ENCODE results near the gene PLAAT5.

PLAAT5 gene

DNA sequence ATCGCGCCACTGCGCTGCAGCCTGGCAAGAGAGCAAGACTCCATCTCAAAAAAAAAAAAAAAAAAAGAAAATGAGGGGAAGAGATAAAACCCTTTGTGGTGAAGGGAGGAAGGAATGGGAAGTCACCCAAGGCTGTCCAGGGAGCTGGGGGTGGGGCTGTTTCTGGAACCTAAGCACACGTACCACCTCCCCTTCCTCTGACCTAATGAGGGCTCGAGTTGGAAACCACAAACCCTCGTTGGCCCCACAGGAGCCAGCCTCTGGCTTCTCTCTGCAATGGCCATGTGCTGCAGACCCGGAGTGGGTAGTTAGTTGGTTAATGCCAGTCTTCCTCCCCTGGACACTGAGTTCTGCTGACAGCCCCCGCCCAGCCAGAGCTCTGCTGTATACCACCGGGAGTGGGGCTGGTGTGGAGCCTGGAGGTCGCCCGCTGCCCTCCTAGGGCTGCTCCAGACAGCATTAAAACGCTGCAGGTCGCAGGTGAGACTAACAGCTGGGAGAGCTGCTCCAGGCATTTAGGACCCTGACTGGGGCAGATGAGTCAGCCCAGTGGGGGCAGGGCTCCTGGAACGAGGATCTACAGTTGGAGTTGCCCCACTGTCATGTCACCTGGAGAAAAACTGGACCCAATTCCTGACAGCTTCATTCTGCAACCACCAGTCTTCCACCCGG lies 15.0 kb upstream of the PLAAT5 start, which contains the start of gene LGALS12:
Gene LGALS12 (plus strand): TSS at position 228 of the 672 bp plus-strand sequence. CDS start 375 bp downstream, at position 603.
- CTCF ChIA-PET = interaction anchor here (1.9 kb wide), 1 partner anchor 27 kb away, joined by 5 read pairs; no protein-coding TSS in a partner anchor
- no peak for DNase-seq (ENCODE audit: extremely low spot score)
- POLR2A ChIA-PET = no interaction called here
- TF ChIP-seq BHLHE40 (IDR thresholded peaks at IDR 0.05; ENCODE audit: borderline replicate concordance) (no peak), ELF4 (IDR thresholded peaks at IDR 0.05) (no peak), SUZ12 (IDR thresholded peaks at IDR 0.05) (no peak), ZNF384 (IDR thresholded peaks at IDR 0.05) (no peak), SP1 (IDR thresholded peaks at IDR 0.05) (no peak), TARDBP (IDR thresholded peaks at IDR 0.05) (no peak), HDGF (IDR thresholded peaks at IDR 0.05; ENCODE audit: borderline replicate concordance) (no peak), ARNT (IDR thresholded peaks at IDR 0.05) (no peak), FOXA1 (IDR thresholded peaks at IDR 0.05) (no peak), FOXM1 (IDR thresholded peaks at IDR 0.05; ENCODE audit: borderline replicate concordance) (no peak), NFRKB (IDR thresholded peaks at IDR 0.05) (no peak), CTBP1 (IDR thresholded peaks at IDR 0.05; ENCODE audit: borderline replicate concordance) (no peak), LEF1 (IDR thresholded peaks at IDR 0.05; ENCODE audit: borderline replicate concordance) (no peak), FOXK2 (IDR thresholded peaks at IDR 0.05) (no peak), L3MBTL2 (conservative IDR thresholded peaks at IDR 0.05) (no peak)
- TF ChIP-seq, protein P1, sequence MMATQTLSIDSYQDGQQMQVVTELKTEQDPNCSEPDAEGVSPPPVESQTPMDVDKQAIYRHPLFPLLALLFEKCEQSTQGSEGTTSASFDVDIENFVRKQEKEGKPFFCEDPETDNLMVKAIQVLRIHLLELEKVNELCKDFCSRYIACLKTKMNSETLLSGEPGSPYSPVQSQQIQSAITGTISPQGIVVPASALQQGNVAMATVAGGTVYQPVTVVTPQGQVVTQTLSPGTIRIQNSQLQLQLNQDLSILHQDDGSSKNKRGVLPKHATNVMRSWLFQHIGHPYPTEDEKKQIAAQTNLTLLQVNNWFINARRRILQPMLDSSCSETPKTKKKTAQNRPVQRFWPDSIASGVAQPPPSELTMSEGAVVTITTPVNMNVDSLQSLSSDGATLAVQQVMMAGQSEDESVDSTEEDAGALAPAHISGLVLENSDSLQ (IDR thresholded peaks at IDR 0.05) = no peak

DNA sequence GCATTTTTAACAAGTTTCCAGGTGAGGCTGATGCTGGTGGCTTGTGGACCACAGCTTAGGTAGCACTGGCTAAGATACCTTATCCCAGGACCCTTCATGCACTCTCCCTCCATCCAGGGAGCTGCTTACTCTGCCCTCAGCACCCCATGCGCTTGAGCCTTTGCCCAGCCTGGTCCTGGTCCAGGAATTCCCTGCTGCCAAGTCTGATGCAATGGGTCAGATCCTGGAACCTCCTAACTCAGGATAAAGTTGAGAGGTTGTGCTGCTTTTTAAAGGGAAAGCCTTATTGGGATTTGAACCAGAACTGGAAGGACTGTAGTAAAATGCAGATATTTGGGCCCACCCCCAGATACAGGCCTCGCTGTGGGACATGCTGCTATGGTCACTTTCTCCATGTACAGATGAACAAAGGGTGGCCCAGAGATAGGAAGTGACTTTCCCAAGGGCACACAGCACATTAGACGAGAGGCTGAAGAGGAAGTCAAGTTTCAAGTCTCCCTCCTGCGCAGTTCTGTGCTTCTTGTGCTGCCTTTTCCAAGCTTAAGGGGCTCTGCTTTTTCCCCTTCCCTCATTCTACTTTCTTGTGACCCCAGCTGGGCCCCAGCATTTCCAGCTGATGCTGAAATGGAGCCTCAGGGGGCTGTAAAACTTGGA lies 14.1 kb upstream of the PLAAT5 start:
- no peak for DNase-seq (ENCODE audit: extremely low spot score)
- TF ChIP-seq FOXA1 (IDR thresholded peaks at IDR 0.05) (no peak), ARNT (IDR thresholded peaks at IDR 0.05) (no peak), L3MBTL2 (conservative IDR thresholded peaks at IDR 0.05) (no peak), FOXK2 (IDR thresholded peaks at IDR 0.05) (no peak), FOXM1 (IDR thresholded peaks at IDR 0.05; ENCODE audit: borderline replicate concordance) (no peak), CTBP1 (IDR thresholded peaks at IDR 0.05; ENCODE audit: borderline replicate concordance) (no peak), TARDBP (IDR thresholded peaks at IDR 0.05) (no peak), SP1 (IDR thresholded peaks at IDR 0.05) (no peak), NFRKB (IDR thresholded peaks at IDR 0.05) (no peak), HDGF (IDR thresholded peaks at IDR 0.05; ENCODE audit: borderline replicate concordance) (no peak), ELF4 (IDR thresholded peaks at IDR 0.05) (no peak), SUZ12 (IDR thresholded peaks at IDR 0.05) (no peak), ZNF384 (IDR thresholded peaks at IDR 0.05) (no peak), LEF1 (IDR thresholded peaks at IDR 0.05; ENCODE audit: borderline replicate concordance) (no peak), BHLHE40 (IDR thresholded peaks at IDR 0.05; ENCODE audit: borderline replicate concordance) (no peak)
- TF ChIP-seq, protein P1 (IDR thresholded peaks at IDR 0.05) = no peak
- POLR2A ChIA-PET = interaction anchor here (1.4 kb wide), 1 partner anchor 9 kb away, joined by 3 read pairs; no protein-coding TSS in a partner anchor
- CTCF ChIA-PET = no interaction called here

DNA sequence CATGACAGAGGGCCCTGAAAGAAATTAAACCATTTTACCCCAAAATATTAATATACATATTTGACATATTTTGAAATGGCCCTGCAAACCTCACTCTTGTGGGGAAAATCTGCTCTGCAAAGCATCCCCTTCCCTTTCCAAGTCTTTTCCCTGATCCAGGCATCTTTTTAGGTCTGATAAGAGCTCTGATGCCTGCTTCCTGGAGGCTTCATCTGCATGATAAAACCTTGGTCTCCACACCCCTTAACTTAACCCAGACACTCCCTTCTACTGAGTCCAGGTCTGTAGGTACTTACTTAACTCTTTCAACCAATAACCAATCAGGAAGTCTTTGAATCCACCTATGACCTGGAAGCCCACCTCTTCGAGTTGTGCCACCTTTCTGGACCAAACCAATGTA lies 13.1 kb upstream of the PLAAT5 start:
- POLR2A ChIA-PET = interaction anchor here (1.4 kb wide), 1 partner anchor 8 kb away, joined by 3 read pairs; no protein-coding TSS in a partner anchor
- TF ChIP-seq FOXA1 (IDR thresholded peaks at IDR 0.05) = no peak
- TF ChIP-seq SP1 (IDR thresholded peaks at IDR 0.05) = no peak
- TF ChIP-seq TARDBP (IDR thresholded peaks at IDR 0.05) = no peak
- TF ChIP-seq FOXM1 (IDR thresholded peaks at IDR 0.05; ENCODE audit: borderline replicate concordance) = no peak
- no peak for TF ChIP-seq BHLHE40 (IDR thresholded peaks at IDR 0.05; ENCODE audit: borderline replicate concordance)
- no peak for TF ChIP-seq ZNF384 (IDR thresholded peaks at IDR 0.05)
- TF ChIP-seq HDGF (IDR thresholded peaks at IDR 0.05; ENCODE audit: borderline replicate concordance) = no peak
- no peak for TF ChIP-seq ARNT (IDR thresholded peaks at IDR 0.05)
- TF ChIP-seq SUZ12 (IDR thresholded peaks at IDR 0.05) = no peak
- no peak for TF ChIP-seq NFRKB (IDR thresholded peaks at IDR 0.05)
- TF ChIP-seq, protein P1 (IDR thresholded peaks at IDR 0.05) = no peak
- no peak for TF ChIP-seq FOXK2 (IDR thresholded peaks at IDR 0.05)
- DNase-seq (ENCODE audit: extremely low spot score) = no peak
- CTCF ChIA-PET = no interaction called here

DNA sequence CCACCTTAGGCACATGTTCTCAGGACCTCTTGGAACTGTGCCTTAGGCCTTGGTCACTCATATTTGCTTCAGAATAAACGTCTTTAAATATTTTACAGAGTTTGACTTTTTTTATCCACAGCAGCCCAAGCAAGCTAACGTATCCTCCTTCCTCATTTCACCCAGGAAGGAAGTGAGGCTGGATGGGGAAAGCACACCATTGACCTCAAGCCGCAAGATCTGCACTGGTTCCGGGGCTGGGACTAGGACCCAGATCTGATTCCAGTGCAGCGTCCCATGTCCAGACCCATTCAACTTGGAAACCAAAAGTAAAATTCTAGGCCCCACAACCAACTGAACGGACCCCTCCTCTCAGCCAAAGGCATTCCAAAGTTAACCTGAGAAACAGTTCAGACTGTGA lies 12.5 kb upstream of the PLAAT5 start:
- TF ChIP-seq FOXK2 (IDR thresholded peaks at IDR 0.05) (no peak), FOXA1 (IDR thresholded peaks at IDR 0.05) (no peak), ELF4 (IDR thresholded peaks at IDR 0.05) (no peak), L3MBTL2 (conservative IDR thresholded peaks at IDR 0.05) (no peak), SUZ12 (IDR thresholded peaks at IDR 0.05) (no peak), FOXM1 (IDR thresholded peaks at IDR 0.05; ENCODE audit: borderline replicate concordance) (no peak), NFRKB (IDR thresholded peaks at IDR 0.05) (no peak), BHLHE40 (IDR thresholded peaks at IDR 0.05; ENCODE audit: borderline replicate concordance) (no peak), HDGF (IDR thresholded peaks at IDR 0.05; ENCODE audit: borderline replicate concordance) (no peak), ARNT (IDR thresholded peaks at IDR 0.05) (no peak), CTBP1 (IDR thresholded peaks at IDR 0.05; ENCODE audit: borderline replicate concordance) (no peak), LEF1 (IDR thresholded peaks at IDR 0.05; ENCODE audit: borderline replicate concordance) (no peak), TARDBP (IDR thresholded peaks at IDR 0.05) (no peak)
- TF ChIP-seq, protein P1 (IDR thresholded peaks at IDR 0.05) = no peak
- CTCF ChIA-PET = no interaction called here

More for the DNA sequence above, 12.5 kb upstream of the PLAAT5 start:
- POLR2A ChIA-PET = interaction anchor here (1.4 kb wide), 1 partner anchor 8 kb away, joined by 3 read pairs; no protein-coding TSS in a partner anchor
- DNase-seq (ENCODE audit: extremely low spot score) = no peak

Measured in HEK293T (cell line).